GM15510 (cell line): ENCODE results near the gene MRPL49.

ENCODE experiments used
- POLR2A ChIP-seq: IDR thresholded peaks from 3 replicates; pipeline ENCODE4 v1.6.1; 2011; ENCODE audit warnings: borderline replicate concordance; ENCODE audit not compliant: insufficient read length; ENCODE audit errors: extremely low read depth

The MRPL49 gene

DNA sequence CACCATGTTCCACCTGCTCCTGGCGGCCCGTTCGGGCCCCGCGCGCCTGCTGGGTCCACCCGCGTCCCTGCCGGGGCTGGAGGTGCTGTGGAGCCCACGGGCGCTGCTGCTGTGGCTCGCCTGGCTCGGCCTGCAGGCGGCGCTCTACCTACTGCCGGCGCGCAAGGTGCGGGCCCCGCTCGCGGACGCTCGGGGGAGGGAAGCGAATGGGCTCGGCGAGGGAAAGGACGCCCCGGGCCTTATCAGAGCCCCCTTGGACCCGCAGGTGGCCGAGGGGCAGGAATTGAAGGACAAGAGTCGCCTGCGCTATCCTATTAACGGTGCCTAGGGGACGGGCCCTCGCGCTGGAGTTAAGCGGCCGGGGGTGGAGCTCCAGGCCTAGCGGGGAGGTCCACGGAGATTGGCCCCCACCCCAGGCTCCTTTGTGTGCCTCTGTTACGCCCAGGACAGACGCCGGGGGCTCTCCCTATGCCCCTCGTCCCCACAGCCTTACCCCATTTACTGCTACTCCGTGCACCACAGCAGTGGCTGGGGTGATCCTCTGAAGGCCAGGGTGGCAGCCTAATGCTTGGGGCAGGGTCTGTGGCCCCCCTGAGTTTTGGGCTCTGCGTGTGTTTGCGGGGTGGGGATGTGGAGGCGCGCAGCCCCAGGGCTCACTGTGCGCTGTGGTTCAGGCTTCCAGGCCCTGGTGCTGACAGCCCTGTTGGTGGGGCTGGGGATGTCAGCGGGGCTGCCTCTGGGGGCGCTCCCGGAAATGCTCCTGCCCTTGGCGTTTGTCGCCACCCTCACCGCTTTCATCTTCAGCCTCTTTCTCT is 9.4 kb upstream of the MRPL49 start:
- TF ChIP-seq POLR2A = peak; percentile 37

GRCh38 chr11:65113361-65113756 is 8.8 kb upstream of the MRPL49 start:
- no peak for TF ChIP-seq POLR2A

DNA sequence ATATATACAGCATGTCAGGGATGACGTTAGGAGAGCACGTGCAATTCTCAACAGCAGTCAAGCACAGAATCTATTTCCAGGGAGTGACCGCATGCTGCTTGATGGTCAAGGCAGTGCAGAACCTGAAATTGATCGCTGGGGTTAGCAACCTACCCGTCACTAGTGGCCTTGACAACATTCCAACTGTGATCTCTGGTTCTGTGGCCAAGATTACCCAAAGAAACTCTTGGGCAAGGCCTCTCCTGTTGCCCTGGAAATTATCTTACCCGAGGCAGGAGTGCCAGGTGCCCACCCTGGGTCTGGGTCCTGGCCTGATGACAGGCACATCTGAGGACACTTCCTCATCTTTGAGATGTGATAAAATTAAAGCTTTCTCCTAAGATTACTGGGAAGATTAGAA is 8.3 kb upstream of the MRPL49 start:
- TF ChIP-seq POLR2A = no peak

DNA sequence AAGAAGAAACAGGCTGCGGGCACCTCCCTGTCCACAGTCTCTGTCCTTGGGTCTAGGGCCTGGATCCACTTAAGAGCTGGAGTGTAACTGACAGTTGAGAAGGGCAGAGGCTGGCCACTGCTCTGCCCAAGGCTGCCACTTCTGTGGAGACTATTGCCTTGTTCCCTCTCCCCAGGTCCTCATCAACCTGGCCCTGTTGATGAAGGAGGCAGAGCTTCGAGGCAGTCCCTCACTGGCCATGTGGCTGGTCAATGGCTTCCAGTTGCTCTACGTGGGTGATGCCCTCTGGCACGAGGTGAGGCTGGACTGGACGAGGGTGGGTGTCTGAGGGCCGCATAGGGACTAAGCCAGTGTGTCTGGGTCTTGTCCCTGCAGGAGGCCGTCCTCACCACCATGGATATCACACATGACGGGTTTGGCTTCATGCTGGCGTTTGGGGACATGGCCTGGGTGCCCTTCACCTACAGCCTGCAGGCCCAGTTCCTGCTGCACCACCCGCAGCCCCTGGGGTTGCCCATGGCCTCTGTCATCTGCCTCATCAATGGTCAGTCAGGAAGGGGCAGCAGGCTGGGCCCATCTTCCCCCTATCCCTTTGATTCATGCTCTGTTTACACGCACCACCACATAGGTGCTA is 7.5 kb upstream of the MRPL49 start:
- no peak for TF ChIP-seq POLR2A

DNA sequence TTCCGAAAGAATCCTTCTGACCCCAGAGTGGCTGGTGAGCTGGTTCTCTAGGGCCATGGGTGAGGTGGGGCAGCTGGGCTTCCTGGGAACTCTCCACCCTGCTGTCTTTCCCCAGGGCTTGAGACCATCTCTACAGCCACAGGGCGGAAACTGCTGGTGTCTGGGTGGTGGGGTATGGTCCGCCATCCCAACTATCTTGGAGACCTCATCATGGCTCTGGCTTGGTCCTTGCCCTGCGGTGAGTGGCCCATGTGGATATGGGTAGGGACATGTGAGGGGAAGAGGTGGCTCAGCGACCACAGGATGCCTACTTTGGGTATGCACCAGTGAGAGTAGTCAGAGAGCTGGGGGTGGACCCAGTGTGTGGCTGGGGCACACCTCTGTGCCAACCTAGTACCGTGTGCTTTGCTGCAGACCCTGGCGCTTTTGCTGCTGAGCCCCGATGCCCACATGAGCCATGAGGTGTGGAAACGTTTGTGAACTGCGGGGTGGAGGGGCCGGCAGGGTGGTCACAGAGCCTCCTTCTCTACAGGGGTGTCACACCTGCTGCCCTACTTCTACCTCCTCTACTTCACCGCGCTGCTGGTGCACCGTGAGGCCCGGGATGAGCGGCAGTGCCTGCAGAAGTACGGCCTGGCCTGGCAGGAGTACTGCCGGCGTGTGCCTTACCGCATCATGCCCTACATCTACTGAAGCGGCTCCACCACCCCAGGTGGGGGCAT is 6.6 kb upstream of the MRPL49 start:
- TF ChIP-seq POLR2A = no peak

GRCh38 chr11:65116370-65117205 is 5.5 kb upstream of the MRPL49 start:
- TF ChIP-seq POLR2A = peak; percentile 15

- TF ChIP-seq POLR2A = peak; percentile 77
These were observed 4.7 kb upstream of the MRPL49 start, which contains the start of gene ZNHIT2 for GRCh38 chr11:65117206-65118096. TSS of gene ZNHIT2 (minus strand) at chr11:65117701. CDS start at chr11:65117653, 48 bp downstream.

- no peak for TF ChIP-seq POLR2A
These were observed 3.9 kb upstream of the MRPL49 start for GRCh38 chr11:65118097-65118837.

- TF ChIP-seq POLR2A = no peak
These were observed 2.5 kb upstream of the MRPL49 start for GRCh38 chr11:65119670-65119995.

DNA sequence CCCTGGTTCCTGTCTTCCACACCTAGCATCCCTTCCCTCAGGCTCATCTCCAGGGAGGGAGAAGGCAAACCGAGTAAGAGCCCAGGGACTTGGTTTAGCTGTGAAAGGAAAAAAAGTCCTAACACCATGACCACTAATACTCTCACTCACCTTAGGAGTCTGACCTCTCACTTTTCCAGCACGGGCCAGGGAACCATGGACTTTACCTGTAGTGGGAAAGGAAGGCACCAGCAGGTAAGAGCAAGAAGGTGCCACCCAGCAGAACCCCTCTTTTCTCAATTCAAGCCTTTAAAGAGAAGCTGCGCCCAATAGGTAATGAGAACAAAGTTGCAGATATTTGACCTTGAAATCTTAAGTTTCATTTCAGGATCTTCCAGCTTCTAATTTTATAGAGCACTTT is 1.3 kb upstream of the MRPL49 start:
- TF ChIP-seq POLR2A = no peak

- TF ChIP-seq POLR2A = no peak
These were observed 665 bp upstream of the MRPL49 start for GRCh38 chr11:65121447-65121864.

DNA sequence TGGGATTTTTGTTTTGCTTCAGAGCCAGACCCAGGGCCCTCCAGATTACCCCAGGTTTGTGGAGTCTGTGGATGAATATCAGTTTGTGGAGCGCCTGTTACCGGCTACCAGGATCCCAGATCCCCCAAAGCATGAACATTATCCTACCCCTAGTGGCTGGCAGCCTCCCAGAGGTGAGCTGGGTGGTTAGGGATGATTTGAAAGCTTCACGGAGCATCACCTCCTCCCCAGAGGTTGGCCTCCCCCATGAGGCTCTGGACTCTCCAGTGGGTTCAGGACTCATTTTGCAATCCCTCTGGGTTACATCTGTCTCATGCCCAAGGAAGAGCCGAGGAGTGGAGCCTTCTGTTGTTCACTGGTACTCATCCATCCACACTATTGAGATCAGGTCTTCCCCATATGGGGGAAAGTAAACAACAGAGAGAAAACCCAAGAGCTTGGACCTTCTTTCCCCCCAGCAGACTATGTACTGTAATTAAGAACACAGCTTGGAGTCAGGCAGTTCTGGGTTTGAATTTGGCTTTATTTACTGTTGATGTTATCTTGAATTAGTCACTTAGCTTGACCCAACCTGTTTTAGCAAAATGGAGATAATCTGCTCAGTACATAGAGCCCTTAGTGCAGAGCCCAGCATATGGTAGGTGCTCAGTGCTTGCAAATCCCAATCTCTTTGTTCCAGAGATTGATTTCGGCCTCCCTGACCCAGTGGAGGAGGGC is 2.5 kb downstream of the MRPL49 start:
- TF ChIP-seq POLR2A = no peak
